C4-2B (cell line): ENCODE measurements around the gene USP32.
"Not testable (repeated sequence)": the region's sequence is repeated elsewhere in the genome, so short reads cannot be mapped to it uniquely, and the experiment has no call there.

ENCODE experiments used
- H3K27ac ChIP-seq: fragments of 450-650 bp; 2 replicates; pipeline ENCODE4 v1.5.1; 2017
- ZFX ChIP-seq: fragments of 450-650 bp; IDR thresholded peaks from 2 replicates; pipeline ENCODE4 v1.6.1; 2017
- TF ChIP-seq, protein P1 (sequence below): fragments of 450-650 bp; conservative IDR thresholded peaks from 2 replicates; pipeline ENCODE4 v1.5.1; 2017; ENCODE audit warnings: mild to moderate bottlenecking

USP32 gene

DNA sequence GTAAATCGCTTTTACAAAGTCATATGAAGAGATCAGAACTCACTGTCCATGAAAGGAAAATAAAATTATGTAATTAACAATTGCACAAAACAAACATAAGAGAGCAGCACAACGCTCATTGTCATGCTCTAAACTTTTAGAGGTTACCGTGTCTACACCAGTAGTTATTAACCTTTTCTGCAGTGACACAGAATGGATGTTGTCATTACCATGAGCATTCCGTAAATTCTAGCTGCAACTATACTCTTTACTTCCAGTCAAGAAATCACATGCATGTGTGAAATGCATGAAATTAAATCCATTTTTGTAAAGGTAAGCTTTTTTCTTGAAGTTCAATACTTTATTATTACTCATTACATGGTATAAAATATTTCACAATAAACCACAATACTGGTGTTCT lies 38.2 kb downstream of the USP32 start:
- H3K27ac ChIP-seq = peak overlapping the region; percentile 65
- no peak for TF ChIP-seq ZFX
- TF ChIP-seq, protein P1, sequence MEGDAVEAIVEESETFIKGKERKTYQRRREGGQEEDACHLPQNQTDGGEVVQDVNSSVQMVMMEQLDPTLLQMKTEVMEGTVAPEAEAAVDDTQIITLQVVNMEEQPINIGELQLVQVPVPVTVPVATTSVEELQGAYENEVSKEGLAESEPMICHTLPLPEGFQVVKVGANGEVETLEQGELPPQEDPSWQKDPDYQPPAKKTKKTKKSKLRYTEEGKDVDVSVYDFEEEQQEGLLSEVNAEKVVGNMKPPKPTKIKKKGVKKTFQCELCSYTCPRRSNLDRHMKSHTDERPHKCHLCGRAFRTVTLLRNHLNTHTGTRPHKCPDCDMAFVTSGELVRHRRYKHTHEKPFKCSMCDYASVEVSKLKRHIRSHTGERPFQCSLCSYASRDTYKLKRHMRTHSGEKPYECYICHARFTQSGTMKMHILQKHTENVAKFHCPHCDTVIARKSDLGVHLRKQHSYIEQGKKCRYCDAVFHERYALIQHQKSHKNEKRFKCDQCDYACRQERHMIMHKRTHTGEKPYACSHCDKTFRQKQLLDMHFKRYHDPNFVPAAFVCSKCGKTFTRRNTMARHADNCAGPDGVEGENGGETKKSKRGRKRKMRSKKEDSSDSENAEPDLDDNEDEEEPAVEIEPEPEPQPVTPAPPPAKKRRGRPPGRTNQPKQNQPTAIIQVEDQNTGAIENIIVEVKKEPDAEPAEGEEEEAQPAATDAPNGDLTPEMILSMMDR = no peak

DNA sequence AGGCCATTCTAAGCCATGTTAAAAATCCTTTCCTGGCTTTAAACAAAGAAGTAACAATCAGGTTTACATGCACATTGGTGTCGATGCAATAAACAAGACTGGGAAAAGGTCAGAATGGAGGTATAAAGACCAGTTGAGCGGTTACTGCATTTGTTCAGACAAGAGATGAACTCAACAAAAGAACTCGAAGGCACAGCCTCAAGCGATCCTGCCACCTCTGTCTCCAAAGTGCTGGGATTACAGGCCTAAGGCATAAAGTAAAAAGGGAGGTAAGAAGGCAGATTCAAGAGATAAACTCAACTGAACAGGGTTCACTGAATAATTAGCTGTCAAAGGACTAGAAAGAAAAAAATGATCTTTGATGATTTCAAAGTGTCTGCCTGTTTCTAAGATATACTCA lies 39.4 kb downstream of the USP32 start:
- TF ChIP-seq, protein P1 = no peak
- no peak for TF ChIP-seq ZFX
- H3K27ac ChIP-seq = no peak overlapping the region

DNA sequence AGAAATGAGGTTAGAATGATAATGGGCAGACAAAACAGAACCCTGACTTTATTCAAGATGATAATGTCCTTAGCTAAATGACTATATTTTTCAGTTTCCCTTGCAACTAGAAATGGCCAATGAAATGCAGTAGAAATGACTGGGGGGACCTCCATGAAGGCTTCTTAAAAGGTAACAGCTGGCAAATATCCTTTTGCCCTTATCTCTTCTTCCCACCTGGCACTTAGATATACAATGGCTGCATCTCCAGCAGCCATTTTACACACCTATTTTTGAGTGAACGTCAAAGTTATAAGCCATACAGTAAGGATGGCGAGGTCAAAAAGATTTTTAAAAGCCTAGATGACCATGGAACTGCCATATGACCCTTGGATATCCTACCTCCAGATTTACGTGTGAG lies 39.9 kb downstream of the USP32 start:
- no peak for TF ChIP-seq ZFX
- TF ChIP-seq, protein P1 = no peak
- no peak overlapping the region for H3K27ac ChIP-seq

DNA sequence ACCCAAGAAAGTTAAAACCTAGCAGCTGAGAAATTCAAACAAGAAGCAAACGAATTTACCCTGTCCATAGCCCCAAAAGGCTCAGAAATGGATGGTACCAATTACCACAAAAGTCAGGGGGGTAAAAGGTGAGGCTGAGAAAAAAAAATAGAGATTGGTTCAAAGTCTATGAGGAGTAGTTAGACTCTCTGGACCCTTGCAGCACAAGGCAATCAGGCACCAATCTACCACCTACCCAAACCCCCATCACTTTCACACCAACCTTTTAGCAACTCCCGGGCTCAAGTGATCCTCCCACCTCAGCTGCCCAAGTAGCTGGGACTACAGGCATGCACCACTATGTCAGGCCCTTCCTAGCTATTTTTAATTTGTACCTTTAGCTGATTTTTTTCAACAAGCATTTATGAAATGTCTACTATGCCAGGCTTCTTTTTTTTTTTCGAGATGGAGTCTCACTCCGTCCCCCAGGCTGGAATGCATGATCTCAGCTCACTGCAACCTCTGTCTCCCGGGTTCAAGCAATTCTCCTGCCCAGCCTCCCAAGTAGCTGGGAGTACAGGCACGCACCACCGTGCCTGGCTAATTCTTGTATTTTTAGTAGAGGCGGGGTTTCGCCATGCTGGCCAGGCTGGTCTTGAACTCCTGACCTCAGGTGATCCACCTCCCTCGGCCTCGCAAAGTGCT lies 40.8 kb downstream of the USP32 start:
- no peak overlapping the region for H3K27ac ChIP-seq
- TF ChIP-seq ZFX = no peak
- TF ChIP-seq, protein P1 = no peak

DNA sequence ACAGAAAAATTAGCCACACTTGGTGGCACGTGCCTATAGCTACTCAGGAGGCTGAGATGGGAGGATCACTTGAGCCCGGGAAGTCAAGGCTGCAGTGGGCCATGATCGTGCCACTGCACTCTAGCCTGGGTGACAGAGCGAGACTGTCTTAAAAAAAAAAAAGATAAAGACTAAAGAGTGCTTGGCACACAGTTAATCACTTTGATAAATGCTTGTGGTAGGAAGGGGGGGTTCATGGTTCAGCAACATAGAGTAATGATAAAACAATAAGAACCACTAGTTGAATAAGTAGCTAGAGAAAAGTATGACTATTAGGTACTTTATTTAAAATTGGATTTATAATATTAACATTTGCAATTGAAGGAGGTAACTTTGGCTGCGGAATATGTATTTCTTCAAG lies 43.3 kb downstream of the USP32 start:
- TF ChIP-seq, protein P1 = no peak
- no peak for TF ChIP-seq ZFX
- H3K27ac ChIP-seq = no peak overlapping the region

DNA sequence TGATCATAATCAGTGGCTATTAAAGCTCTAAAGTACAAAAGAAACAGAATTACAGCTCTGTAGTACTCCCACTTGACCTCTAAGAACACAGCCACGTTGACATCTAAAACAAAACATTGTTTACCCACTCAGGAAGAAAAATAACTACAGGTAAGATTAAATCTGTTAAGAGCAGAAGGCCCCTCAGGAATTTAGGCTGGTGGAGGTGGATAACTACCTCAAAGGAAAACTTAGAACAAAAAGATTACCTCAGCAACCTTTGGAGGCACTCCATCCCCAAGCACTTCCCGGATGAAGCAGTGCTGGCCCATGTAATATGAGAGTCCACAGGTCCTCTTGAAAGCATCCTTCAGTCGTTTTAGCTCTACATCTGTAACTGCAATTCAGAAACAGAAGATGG lies 46.7 kb downstream of the USP32 start:
- no peak for TF ChIP-seq ZFX
- TF ChIP-seq, protein P1 = no peak

DNA sequence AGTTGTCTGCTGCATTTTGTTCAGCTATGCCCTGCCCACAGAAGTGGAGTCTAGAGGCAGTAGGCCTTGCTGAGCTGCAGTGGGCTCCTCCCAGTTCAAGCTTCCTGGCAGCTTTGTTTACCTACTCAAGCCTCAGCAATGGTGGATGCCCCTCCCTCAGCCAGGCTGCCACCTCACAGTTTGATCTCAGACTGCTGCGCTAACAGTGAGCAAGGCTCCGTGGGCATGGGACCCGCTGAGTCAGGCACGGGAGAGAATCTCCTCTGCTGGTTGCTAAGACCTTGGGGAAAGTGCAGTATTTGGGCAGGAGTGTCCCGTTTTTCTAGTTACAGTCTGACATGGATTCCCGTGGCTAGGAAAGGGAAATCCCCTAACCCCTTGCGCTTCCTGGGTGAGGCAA lies 49.4 kb downstream of the USP32 start:
- not testable (repeated sequence) for H3K27ac ChIP-seq

More for the DNA sequence above, 46.7 kb downstream of the USP32 start:
- H3K27ac ChIP-seq = no peak overlapping the region

DNA sequence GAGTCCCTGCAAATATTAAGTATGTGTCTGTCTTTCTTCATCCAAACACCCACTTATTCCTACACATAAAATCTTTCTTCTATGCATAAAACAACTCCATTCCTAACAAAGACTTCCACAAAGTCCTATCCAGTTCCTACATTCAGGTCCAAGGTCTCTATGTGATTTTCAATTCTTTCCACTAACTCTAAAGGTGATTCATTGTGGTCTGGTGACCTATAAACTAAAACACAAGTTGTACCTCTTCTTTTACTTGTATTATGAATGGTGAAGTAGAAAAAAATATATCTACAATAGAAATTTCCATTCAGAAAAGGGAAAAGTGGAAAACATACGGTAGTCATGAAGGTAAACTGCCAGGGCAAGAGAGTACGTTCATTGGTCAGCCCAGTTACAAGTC lies 56.6 kb downstream of the USP32 start:
- H3K27ac ChIP-seq = no peak overlapping the region
- TF ChIP-seq ZFX = no peak
- TF ChIP-seq, protein P1 = no peak
